ENCODE measurements around the gene CRB2.

Gene CRB2

DNA sequence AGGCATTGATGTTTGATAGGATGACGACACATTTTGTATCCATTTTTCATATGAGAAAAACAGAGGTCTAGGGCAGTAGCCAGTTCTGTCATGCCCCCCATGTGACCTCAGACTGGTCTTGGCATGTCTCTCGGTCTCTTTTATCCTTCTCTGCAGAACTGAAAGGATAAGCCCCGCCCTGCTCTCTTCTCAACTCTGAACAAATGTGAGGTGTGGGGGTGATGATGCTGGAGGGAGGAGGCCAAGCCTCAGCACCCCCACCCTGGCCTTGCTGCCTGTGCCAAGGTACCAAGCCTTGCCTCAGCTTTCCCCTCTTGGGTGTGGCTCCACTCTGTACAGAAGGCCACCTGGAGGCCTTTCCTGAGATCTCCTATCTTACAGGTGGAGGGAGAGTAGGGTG lies 19.5 kb upstream of the CRB2 start:
- TF ChIP-seq, protein P1, sequence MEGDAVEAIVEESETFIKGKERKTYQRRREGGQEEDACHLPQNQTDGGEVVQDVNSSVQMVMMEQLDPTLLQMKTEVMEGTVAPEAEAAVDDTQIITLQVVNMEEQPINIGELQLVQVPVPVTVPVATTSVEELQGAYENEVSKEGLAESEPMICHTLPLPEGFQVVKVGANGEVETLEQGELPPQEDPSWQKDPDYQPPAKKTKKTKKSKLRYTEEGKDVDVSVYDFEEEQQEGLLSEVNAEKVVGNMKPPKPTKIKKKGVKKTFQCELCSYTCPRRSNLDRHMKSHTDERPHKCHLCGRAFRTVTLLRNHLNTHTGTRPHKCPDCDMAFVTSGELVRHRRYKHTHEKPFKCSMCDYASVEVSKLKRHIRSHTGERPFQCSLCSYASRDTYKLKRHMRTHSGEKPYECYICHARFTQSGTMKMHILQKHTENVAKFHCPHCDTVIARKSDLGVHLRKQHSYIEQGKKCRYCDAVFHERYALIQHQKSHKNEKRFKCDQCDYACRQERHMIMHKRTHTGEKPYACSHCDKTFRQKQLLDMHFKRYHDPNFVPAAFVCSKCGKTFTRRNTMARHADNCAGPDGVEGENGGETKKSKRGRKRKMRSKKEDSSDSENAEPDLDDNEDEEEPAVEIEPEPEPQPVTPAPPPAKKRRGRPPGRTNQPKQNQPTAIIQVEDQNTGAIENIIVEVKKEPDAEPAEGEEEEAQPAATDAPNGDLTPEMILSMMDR (IDR thresholded peaks at IDR 0.05; ENCODE audit: insufficient read depth, low read depth, low read length, missing control alignments) = no peak
- DNase-seq (ENCODE audit: low read depth) = peak; percentile 26

DNA sequence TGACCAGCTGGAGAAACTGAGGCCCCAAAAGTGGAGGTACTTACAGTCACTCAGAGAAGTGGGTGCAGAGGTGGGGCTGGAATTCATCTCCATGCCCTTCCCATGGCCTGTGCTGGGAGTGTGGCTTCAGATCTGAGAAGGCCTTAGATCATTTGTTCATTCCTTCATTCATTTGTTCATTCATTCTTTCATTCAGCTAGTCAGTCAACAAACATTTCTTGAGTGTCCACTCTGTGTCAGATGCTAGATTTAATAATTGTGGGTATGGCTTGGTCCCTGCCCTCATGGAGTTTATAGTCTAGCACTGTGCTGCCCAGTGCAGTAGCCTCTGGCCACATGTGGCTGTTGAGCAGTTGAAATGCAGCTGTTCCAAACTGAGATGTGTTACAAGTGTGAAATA lies 19.0 kb upstream of the CRB2 start:
- no peak overlapping the region for H3K4me3 ChIP-seq (ENCODE audit: low read length)
- TF ChIP-seq, protein P1 (IDR thresholded peaks at IDR 0.05; ENCODE audit: insufficient read depth, low read depth, low read length, missing control alignments) = no peak
- no peak for DNase-seq (ENCODE audit: low read depth)

More for the DNA sequence above, 19.5 kb upstream of the CRB2 start:
- no peak overlapping the region for H3K4me3 ChIP-seq (ENCODE audit: low read length)

DNA sequence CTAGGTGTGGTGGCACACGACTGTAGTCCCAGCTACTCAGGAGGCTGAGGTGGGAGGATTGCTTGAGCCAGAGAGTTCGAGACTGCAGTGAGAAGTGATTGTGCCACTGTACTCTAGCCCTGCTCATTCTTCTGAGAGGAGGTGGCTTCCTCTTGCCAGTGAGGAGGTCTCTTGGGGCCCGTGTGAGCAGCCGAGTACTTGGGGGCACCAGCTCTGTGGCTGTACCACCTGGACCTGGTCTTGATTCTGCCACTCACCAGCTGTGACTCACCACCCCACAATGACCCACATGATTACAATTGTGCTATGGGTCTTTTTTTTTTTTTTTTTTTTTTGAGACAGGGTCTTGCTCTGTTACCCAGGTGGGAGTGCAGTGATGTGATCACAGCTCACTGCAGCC lies 18.0 kb upstream of the CRB2 start:
- TF ChIP-seq, protein P1 (IDR thresholded peaks at IDR 0.05; ENCODE audit: insufficient read depth, low read depth, low read length, missing control alignments) = no peak
- no peak for DNase-seq (ENCODE audit: low read depth)

DNA sequence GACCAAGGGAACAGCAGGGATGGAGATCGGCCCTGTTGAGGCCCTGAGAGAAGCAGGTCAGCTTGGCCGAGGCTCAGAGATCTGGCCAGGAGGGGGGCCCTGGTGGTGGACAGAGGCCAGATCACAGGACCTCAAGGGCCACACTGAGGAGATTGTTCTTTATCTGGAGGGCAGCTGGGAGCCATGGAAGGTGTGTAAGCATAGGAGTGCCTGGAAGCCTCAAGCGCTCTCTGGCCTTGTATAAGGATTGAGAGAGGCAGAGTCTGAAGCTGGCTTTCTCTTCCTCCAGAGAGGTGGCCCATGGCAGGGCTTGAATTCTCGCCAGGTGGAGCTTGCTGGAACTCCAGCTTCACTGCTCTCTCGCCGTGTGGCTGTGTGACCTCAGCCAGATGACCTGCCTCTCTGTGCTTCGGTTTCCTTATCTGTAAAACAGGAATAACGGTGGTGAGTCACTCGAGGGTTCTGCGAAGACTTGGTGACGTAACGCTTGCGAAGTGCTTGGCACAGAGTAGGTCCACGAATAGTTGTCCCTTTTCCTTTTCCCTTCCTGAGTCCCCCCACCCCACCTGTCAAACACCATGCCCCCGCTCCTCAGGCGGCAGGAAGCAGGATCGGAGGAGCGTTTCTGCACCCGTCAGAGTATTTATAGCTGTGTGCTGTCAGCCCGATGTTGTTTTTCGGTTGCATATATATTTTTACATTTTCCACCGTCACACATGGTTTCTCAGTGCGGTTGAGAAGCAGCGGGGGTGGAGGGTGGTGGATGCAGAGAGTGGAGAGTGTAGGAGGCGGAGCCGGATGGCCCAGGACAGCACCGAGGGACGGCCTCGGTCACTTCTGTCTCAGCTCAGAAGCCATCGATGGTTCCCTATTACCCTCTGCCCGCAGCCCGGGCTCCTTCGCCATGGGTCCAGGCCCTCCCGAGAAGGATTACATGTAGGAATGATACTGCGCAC lies 17.0 kb upstream of the CRB2 start:
- TF ChIP-seq, protein P1 (IDR thresholded peaks at IDR 0.05; ENCODE audit: insufficient read depth, low read depth, low read length, missing control alignments) = no peak
- H3K4me3 ChIP-seq (ENCODE audit: low read length) = no peak overlapping the region
- no peak for DNase-seq (ENCODE audit: low read depth)

More for the DNA sequence above, 18.0 kb upstream of the CRB2 start:
- no peak overlapping the region for H3K4me3 ChIP-seq (ENCODE audit: low read length)

DNA sequence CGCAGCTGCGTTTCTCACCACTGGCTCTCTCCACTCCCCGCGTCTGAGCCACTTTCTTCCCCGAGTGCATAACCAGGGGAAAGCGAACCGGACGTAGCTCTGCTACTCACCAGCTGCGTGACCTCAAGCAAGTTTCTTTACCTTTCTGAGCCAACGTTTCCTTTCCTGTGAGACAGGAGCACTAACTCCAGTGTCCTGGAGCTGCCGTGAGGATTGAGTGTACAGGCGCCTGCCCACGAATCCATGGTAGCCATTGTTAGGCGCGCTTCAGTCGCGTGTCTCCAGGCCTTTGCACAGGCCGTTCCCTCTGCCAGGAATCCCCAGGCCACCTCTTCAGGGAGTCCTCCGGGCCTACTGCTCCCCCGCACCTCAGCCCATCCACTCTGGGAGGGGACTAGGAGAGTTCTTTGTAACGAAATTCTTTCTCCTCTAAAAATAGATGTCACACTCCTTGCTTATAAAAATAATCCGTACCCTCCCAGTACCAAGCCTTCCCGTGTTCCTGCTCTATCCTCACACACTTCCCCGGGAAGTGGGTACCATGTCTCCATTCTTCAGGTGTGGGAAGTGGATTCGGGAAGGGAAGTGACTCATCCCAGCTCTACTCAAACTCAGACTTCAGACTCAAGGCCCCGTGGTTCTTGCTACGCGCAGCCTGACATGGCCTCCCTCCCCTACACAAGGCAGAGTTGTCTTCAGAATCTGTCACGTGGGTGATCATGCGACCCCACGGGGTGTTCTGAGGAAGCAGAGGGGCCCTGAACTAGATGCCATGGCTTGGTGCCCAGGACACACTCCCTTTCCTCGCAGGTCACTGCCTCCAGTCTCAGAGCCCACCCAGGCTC lies 16.1 kb upstream of the CRB2 start:
- peak; percentile 17 for DNase-seq (ENCODE audit: low read depth)
- TF ChIP-seq, protein P1 (IDR thresholded peaks at IDR 0.05; ENCODE audit: insufficient read depth, low read depth, low read length, missing control alignments) = no peak

DNA sequence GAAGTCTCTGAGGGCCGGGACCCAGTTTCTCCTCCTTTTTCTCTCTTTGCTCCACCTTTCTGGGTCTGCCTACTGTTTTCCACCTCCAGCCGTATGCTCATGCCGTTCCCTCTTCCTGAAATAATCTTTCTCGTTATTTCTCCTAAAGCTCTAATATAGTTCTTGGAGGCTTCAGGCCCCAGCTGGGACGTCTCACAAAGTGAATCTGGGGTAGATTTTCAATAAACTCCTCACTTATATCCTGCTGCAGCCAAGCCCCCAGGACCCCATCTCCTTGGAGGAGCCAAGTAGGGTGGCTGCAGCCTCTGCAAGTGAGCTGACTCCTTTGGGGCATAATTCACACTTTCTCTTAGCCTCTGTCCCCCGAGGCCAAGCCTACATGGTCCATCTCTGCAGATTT lies 14.2 kb upstream of the CRB2 start:
- TF ChIP-seq, protein P1 (IDR thresholded peaks at IDR 0.05; ENCODE audit: insufficient read depth, low read depth, low read length, missing control alignments) = no peak
- DNase-seq (ENCODE audit: low read depth) = no peak
- no peak overlapping the region for H3K4me3 ChIP-seq (ENCODE audit: low read length)

More for the DNA sequence above, 16.1 kb upstream of the CRB2 start:
- no peak overlapping the region for H3K4me3 ChIP-seq (ENCODE audit: low read length)
